GM10847 (cell line): ENCODE data around the gene OR9A2.

Source experiments
- POLR2A ChIP-seq: IDR thresholded peaks from 2 replicates; pipeline ENCODE4 v1.6.1; 2011; ENCODE audit not compliant: insufficient read length; ENCODE audit errors: extremely low read depth

OR9A2 gene

DNA sequence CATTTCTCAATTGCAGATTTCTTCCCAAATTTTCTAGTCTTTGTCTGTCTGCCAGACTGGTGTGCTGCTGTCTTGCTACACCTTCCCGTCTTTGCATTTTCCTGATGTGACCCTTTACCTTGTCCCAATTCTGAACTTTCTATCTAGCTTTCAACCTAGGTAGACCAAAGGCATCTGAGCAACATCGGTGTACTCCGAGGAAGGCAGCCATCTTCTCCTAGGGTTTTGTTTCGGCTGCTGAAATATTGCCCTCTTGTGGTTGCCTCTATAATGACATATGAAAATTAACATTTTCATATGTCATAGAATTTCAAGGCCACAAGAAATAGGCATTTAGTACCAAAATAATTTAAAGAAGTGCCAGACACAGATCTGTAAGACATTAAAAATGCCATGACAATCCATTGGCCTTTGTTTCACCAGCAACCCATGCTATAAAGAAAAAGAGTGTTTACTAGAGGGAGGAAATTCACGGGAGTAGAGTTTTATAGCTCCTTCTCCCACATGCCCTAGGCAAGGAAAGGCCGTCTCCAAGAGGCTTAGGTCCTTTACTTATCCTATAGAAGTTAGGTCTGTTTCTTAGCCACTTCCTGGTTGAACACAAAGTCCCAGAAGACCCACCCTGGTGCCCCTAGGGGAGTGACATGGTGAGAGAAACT is 23.4 kb downstream of the OR9A2 start:
- TF ChIP-seq POLR2A, result no peak

- no peak for TF ChIP-seq POLR2A
Measured at GRCh38 chr7:143002898-143003297, 24.0 kb downstream of the OR9A2 start.

- no peak for TF ChIP-seq POLR2A
Measured at GRCh38 chr7:143002106-143002505, 24.8 kb downstream of the OR9A2 start.

DNA sequence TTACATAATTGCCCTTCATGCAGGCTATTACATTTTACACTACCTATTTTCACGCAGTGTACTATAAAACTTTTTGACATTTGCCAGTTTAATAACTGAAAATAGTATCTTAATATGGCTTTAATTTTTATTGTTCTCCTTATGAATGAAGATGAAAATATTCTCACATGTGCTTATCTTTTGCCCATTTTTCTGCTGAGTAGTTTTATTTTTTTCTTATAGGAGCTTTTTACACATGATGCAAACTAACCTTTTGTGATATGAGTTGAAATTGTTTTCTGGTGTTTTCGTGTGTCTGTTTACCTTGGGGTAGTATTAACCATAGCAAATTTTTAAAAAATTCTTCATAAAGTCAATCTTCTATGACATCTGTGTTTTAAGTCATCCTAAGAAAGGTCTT is 26.3 kb downstream of the OR9A2 start:
- TF ChIP-seq POLR2A, result no peak

- no peak for TF ChIP-seq POLR2A
Measured at GRCh38 chr7:142999793-143000192, 27.1 kb downstream of the OR9A2 start.

GRCh38 chr7:142998966-142999365 is 28.0 kb downstream of the OR9A2 start:
- no peak for TF ChIP-seq POLR2A

- TF ChIP-seq POLR2A, result no peak
Measured at GRCh38 chr7:142997456-142997989, 29.4 kb downstream of the OR9A2 start.

DNA sequence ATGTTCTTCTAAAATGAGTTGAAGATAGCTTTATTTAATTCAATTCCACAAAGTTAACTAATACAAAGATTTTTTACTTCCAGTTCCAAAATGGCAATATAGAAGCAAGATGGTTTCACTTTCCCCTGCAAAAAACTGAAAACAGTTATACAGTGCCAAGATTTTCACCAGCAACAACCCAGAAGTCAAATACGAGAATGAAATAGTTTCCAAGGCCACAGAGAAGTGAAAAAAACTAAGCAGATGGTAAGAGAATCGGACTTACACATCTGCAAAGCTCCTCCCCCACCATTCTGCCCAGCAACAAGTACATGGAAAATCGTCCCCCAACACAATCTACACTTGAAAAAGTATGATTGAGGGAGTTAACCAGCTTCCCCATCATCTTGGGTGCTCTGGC is 34.5 kb downstream of the OR9A2 start:
- no peak for TF ChIP-seq POLR2A

DNA sequence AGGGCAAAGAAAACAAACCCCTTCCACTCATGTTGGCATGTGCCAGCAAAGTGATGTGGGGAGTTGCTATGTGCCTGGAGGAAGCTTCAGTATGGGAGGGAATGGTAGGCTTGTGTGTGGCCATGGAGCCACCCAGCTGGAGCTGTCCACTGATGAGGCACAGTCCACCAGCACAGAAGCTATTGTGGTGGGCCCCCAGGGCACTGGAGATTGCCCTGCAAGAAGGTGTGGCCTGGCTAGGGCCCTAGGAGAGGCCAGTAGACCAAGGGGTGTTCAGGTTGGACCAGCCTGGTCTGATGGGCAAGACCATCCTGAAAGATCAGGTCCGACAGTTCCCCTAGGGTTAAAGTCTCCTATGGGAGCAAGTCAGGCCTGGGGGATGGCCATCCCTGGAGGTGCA is 42.6 kb downstream of the OR9A2 start:
- no peak for TF ChIP-seq POLR2A

DNA sequence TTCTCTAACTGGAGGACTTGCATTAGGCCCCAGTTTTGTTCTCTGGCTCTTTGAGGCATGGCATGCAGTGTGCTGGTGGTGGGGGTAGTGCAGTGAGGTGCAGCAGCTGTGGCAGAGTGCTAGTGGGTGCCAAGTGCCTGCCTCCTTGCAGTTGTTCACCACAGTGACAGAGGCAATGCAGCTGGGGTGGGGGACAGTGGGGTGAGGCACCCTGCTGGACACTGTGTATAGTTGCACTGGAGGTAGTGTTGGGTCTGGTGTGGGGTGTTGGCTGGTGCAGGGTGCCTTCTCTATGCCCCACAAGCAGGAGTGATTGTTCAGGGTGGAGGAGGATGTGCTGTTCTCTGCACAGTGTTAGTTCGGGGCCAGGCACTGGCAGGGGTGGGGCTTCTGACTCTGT is 43.1 kb downstream of the OR9A2 start:
- TF ChIP-seq POLR2A, result no peak
